HG03460 (cell line): Measurements from ENCODE around the gene RAB7A.
A peak's percentile ranks its signal among the peaks of the same experiment; 100 is the strongest.

Experiments used
- ATAC-seq: cut with Tn5 transposase; IDR thresholded peaks from one replicate; pipeline ENCODE4 v1.9.1; 2021; ENCODE audit not compliant: unreplicated experiment

The RAB7A gene

DNA sequence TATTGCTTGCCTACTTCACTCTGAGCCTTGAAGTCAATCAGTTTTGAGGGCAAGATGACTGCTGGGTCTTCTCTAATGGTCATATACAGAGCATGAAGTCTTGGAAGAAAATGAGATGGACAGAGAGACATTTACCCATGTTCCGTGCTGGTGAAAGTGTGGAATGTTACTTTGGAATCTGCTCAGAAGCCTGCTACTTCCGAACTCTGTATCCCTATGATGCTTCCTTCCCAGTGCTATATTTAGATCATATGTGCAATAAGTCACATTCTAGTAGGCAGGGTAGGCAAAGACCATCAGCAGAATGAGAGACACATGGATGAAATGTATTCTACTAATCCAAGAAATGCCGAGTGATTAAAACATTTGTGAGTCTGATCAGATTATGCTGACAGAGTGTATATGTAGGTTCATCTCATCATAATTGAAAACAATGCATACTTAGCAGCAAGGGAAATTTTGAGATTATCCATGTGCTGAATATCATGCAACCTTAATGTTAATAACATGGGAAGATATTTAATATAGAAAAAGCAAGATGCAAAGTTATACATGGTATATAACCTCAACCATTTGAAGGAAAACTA, 60.5 kb downstream of the RAB7A start:
- no peak for ATAC-seq

- ATAC-seq = no peak
These were observed 61.6 kb downstream of the RAB7A start for GRCh38 chr3:128787256-128788253.

DNA sequence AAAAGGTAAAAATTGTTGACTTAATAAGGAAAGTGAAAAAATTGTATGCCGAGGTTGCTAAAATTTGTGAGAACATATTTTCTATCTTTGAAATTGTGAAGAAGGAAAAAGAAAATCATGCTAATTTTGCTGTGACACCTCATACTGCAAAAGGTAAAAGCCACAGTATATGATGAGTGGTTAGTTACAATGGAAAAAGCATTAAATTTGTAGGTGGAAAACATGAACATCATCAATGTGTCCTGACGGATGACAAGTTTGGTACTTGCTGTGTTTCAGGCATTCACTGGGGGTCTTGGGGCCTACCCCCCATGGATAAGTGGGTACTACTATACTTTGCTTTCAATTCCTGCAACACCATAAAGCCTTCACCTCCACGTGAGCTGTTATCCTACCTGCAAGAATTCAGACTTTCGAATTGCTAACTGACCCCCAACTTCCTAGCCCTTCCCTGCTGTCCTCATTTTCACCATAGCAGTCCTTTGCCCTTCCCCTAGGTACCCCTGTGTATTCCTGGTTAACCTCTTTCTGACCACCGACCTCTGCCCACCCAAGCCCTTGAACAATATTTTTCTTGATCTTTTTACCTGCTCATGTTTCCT, 62.4 kb downstream of the RAB7A start:
- no peak for ATAC-seq

DNA sequence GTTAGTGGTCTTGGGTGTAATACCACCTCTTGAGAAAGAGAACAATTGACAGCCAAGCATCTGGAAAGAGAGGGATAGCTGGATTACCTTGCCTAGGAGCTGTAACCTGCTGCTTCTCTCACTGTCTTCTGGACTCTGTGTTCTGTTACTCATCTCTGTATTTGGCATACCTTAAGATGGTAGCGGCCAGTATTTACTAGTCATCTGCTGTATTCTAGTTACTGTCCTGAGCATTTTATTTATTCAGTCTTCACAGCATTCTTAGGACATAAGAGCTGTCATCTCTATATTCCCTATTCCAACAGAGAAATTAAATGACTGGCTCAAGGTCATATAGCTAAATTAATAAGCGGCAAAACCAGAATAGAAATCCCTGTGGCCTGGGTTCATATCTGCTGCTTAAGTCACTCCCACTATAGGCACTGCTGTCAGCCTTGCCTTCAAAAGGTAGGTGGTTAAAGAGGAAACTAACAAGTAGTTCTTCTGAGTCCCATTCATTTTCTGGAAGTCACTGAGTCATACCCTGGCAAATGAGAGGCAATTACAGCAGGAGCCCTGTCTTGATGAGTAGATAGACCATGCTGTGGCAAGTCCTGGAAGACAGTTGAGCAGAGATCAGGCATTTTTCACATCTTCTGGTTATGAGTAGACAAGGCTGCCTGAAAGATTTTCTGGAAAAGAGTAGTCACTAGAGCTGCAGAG, 68.2 kb downstream of the RAB7A start:
- ATAC-seq = no peak

GRCh38 chr3:128794770-128795649, 69.0 kb downstream of the RAB7A start:
- ATAC-seq = peak; percentile 75

- no peak for ATAC-seq
These were observed 73.7 kb downstream of the RAB7A start for GRCh38 chr3:128799653-128800052.

- ATAC-seq = no peak
These were observed 74.5 kb downstream of the RAB7A start for GRCh38 chr3:128800241-128801187.

DNA sequence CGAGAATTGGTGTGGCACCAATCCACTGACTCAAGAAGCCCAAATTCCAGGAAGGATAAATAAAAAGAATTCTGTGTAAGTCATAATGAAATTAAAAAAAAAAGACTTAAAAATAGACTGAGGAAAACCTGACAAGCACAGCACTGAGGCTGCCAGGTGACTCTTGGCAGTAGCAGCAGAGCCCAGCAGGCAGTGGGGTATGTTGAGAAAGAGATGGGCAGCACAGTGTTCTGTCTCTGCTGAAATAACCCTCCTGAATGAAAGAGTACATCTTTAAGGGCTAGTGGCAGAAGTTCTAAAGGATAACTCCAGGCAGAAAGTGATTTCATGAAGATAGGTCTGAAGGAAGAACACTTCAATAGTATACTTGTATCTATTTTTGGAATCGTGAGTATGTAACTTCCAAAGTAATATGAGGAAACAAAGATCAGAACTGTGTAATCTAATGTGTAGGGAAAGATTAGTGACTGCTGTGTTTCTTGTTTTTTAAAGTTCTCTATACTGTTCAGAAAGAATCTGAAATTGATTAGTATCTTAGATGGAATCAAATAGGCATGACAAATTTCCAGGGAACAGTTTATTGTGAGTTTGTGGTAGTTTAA, 75.9 kb downstream of the RAB7A start:
- no peak for ATAC-seq

GRCh38 chr3:128803307-128803706, 77.3 kb downstream of the RAB7A start:
- ATAC-seq = no peak

- ATAC-seq = peak; percentile 87
These were observed 78.2 kb downstream of the RAB7A start for GRCh38 chr3:128804017-128804810.

DNA sequence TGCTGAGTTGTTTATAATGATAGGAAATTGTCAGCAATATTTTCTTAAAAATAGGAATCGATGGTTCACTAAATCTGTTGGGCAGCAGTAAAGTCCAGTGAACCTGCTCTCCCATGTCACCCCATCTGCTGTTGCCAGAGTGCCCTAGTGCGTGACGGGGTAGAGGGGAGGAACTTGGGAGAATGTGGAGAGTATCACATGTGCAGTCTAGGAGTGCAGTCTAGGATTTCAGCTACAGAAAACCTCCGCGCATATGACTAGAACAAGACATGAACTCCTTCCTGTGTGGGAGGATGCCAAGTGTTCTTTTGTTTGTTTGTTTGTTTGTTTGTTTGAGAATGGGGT, 78.8 kb downstream of the RAB7A start:
- ATAC-seq = no peak

DNA sequence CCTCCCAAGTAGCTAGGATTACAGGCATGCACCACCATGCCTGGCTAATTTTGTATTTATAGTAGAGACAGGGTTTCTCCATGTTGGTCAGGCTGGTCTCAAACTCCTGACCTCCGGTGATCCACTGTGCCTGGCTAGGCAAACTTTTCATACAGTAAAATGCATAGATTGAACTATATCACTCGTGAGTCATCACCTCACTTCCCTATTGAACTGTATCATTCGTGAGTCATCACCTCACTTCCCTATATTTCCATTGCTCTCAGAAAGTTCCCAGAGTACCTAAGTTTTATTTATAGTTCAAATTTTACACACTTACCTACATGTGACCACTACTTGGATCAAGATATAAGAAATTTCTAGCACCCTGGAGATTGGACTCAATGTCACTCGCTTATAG, 79.8 kb downstream of the RAB7A start:
- ATAC-seq = no peak

GRCh38 chr3:128806588-128806987, 80.6 kb downstream of the RAB7A start:
- no peak for ATAC-seq

DNA sequence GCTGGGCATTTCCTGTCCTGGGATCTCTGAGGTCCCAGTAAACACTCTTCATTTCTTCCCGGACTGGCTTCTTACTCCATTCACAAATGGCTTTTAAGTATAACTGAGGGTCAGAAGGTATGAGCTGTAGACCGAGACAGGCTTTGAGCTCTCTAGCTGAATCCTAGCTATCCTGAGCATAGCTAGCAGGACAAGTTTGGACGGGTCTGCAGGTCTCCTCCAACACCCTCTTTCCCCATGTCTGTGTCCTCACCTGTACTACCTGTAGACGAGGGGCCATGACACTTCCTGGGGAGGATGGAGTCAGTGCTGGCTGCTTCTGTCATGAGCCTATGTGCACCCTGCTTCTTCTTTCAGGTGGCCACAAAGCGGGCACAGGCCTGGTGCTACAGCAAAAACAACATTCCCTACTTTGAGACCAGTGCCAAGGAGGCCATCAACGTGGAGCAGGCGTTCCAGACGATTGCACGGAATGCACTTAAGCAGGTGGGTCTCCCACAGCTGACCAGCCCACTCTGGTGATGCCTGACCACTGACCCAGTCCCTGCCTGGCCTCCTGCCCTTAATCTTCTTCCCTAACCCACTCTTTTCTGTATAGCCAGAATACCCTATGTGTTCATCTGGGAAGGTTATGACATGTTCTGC, 81.3 kb downstream of the RAB7A start:
- ATAC-seq = no peak

DNA sequence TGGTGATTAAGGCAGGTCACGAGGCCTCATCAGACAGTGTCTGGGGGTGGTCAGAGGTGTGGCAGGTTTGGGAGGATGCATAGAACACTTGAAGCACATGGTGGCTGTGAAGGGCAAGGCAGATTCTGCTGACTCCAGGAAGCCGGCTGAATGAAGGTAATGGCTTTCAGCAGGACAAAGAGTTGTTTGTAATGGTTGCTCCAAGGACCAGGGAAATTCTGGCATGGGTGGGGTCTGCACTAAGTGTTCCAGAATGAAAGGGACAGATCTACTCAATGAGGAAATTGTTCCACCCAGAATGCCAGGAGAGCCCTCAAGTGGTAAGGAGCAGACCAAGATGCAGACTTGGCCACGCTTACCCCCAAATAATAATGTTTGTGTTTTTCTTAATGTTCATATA, 82.7 kb downstream of the RAB7A start:
- no peak for ATAC-seq

DNA sequence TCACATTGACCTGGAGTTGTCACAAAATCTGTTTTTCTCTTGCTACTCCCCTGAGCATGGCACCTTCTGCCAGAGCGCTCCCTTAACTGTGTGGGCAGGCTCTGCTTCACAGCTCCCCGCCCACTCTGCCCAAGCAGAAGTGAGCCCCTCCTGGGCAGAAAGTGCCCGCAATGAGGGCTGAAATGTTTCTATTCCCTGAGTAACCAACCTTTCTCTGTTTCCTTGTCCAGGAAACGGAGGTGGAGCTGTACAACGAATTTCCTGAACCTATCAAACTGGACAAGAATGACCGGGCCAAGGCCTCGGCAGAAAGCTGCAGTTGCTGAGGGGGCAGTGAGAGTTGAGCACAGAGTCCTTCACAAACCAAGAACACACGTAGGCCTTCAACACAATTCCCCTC, 87.1 kb downstream of the RAB7A start:
- ATAC-seq = no peak

GRCh38 chr3:128814060-128814459, 88.1 kb downstream of the RAB7A start:
- ATAC-seq = no peak
